ENCODE results near the gene MYO16. TPM values are rescaled to one million over a fixed set of nuclear protein-coding genes. Genes with fewer than 3 reads are reported as not detected.
"Not testable (repeated sequence)": the region's sequence is repeated elsewhere in the genome, so short reads cannot be mapped to it uniquely, and the experiment has no call there.

The MYO16 gene
- total RNA-seq, 1 donor from 2014 or later: not detected

- no peak for DNase-seq (ENCODE audit: low spot score)
Observed at GRCh38 chr13:108981407-108981806, 352.0 kb downstream of the MYO16 start.

GRCh38 chr13:108983273-108983672 is 353.9 kb downstream of the MYO16 start:
- DNase-seq (ENCODE audit: low spot score): no peak

- DNase-seq (ENCODE audit: low spot score): no peak
Observed at GRCh38 chr13:108984251-108984920, 355.0 kb downstream of the MYO16 start.

- no peak for DNase-seq (ENCODE audit: low spot score)
Observed at GRCh38 chr13:108985166-108985565, 355.8 kb downstream of the MYO16 start.

GRCh38 chr13:108987517-108987916 is 358.1 kb downstream of the MYO16 start:
- DNase-seq (ENCODE audit: low spot score): no peak

- no peak for DNase-seq (ENCODE audit: low spot score)
Observed at GRCh38 chr13:108987944-108988343, 358.5 kb downstream of the MYO16 start.

- DNase-seq (ENCODE audit: low spot score): not testable (repeated sequence)
Observed at GRCh38 chr13:108991416-108991815, 362.0 kb downstream of the MYO16 start.

- no peak for DNase-seq (ENCODE audit: low spot score)
Observed at GRCh38 chr13:108993346-108993745, 363.9 kb downstream of the MYO16 start.

- no peak for DNase-seq (ENCODE audit: low spot score)
Observed at GRCh38 chr13:108996430-108996829, 367.0 kb downstream of the MYO16 start.

- no peak for DNase-seq (ENCODE audit: low spot score)
Observed at GRCh38 chr13:109000207-109000606, 370.8 kb downstream of the MYO16 start.

GRCh38 chr13:109002934-109003333 is 373.5 kb downstream of the MYO16 start:
- no peak for DNase-seq (ENCODE audit: low spot score)

- DNase-seq (ENCODE audit: low spot score): no peak
Observed at GRCh38 chr13:109007946-109008345, 378.5 kb downstream of the MYO16 start.

GRCh38 chr13:109009756-109010155 is 380.3 kb downstream of the MYO16 start:
- DNase-seq (ENCODE audit: low spot score): no peak

- no peak for DNase-seq (ENCODE audit: low spot score)
Observed at GRCh38 chr13:109010912-109011311, 381.5 kb downstream of the MYO16 start.

- no peak for DNase-seq (ENCODE audit: low spot score)
Observed at GRCh38 chr13:109012115-109012514, 382.7 kb downstream of the MYO16 start.

- DNase-seq (ENCODE audit: low spot score): no peak
Observed at GRCh38 chr13:109021558-109021957, 392.1 kb downstream of the MYO16 start.

GRCh38 chr13:109024611-109025010 is 395.2 kb downstream of the MYO16 start:
- no peak for DNase-seq (ENCODE audit: low spot score)

GRCh38 chr13:109026266-109026665 is 396.9 kb downstream of the MYO16 start:
- DNase-seq (ENCODE audit: low spot score): no peak

GRCh38 chr13:109028624-109029023 is 399.2 kb downstream of the MYO16 start:
- no peak for DNase-seq (ENCODE audit: low spot score)

- no peak for DNase-seq (ENCODE audit: low spot score)
Observed at GRCh38 chr13:109033090-109033489, 403.7 kb downstream of the MYO16 start.

- no peak for DNase-seq (ENCODE audit: low spot score)
Observed at GRCh38 chr13:109036078-109036780, 406.8 kb downstream of the MYO16 start.

GRCh38 chr13:109043636-109044035 is 414.2 kb downstream of the MYO16 start:
- no peak for DNase-seq (ENCODE audit: low spot score)

GRCh38 chr13:109055850-109056249 is 426.4 kb downstream of the MYO16 start:
- DNase-seq (ENCODE audit: low spot score): no peak

Data from ureter (tissue), 1 donor.